HEK293 (cell line): ENCODE data around the gene RAB11FIP5.

ENCODE experiments used
- CTCF ChIA-PET: fragments of 350-600 bp; formaldehyde crosslinking; extraction: SDS; loops from one replicate; lab custom pipeline; 2021; ENCODE audit warnings: antibody characterized with exemption; lab: Yijun Ruan, JAX
- POLR2A ChIA-PET: fragments of 300-600 bp; formaldehyde crosslinking; extraction: SDS; loops from one replicate; lab custom pipeline; 2020; ENCODE audit warnings: antibody characterized with exemption, inconsistent platforms; lab: Yijun Ruan, JAX
- H3K27ac ChIP-seq: fragments of 200-500 bp; sonication (Bioruptor generic); 2 replicates; pipeline ENCODE4 v1.5.1; 2014; ENCODE audit warnings: low read depth, low read length, control low read depth, inconsistent platforms; ENCODE audit errors: extremely low read depth
- H3K36me3 ChIP-seq, 2 experiments: fragments of 200-500 bp in 1 of 2; sonication (Bioruptor generic) in 1 of 2; 1 replicate in 1 of 2; 2 replicates in 1 of 2; pipeline ENCODE4 v1.5.1; 2014 to 2017; ENCODE audit warnings: inconsistent platforms in 2 of 2, low read length in 2 of 2; ENCODE audit not compliant: control insufficient read depth in 2 of 2, insufficient read depth in 1 of 2
- H3K4me1 ChIP-seq: fragments of 200-500 bp; sonication (Bioruptor generic); 2 replicates; pipeline ENCODE4 v1.5.1; 2014; ENCODE audit warnings: mild to moderate bottlenecking, low read length, inconsistent platforms; ENCODE audit not compliant: control insufficient read depth, insufficient read depth
- H3K4me3 ChIP-seq: 2 replicates; pipeline ENCODE4 v1.5.1; 2011; ENCODE audit warnings: low read depth, mild to moderate bottlenecking, control low read depth, low read length, moderate library complexity
- H3K9me3 ChIP-seq: fragments of 200-500 bp; sonication (Bioruptor generic); 2 replicates; pipeline ENCODE4 v1.5.1; 2014; ENCODE audit warnings: low read depth, low read length, inconsistent platforms; ENCODE audit not compliant: control insufficient read depth, insufficient read depth
- BCL11A ChIP-seq: fragments of 450-650 bp; formaldehyde crosslinking; IDR thresholded peaks from 2 replicates; pipeline ENCODE4 v1.5.1; 2016; ENCODE audit warnings: low read depth, missing biosample characterization, missing genetic modification characterization
- GLIS1 ChIP-seq: fragments of 450-650 bp; formaldehyde crosslinking; IDR thresholded peaks from 2 replicates; pipeline ENCODE4 v1.5.1; 2016; ENCODE audit warnings: missing biosample characterization, missing genetic modification characterization
- GLIS2 ChIP-seq: fragments of 450-650 bp; formaldehyde crosslinking; IDR thresholded peaks from 2 replicates; pipeline ENCODE4 v1.5.1; 2016; ENCODE audit warnings: missing biosample characterization, missing genetic modification characterization
- SP3 ChIP-seq: fragments of 450-650 bp; formaldehyde crosslinking; IDR thresholded peaks from 2 replicates; pipeline ENCODE4 v1.5.1; 2016; ENCODE audit warnings: missing biosample characterization, missing genetic modification characterization
- ZEB2 ChIP-seq: fragments of 450-650 bp; formaldehyde crosslinking; IDR thresholded peaks from 2 replicates; pipeline ENCODE4 v1.5.1; 2016; ENCODE audit warnings: missing biosample characterization, missing genetic modification characterization
- ZFP69B ChIP-seq: fragments of 450-650 bp; formaldehyde crosslinking; IDR thresholded peaks from 2 replicates; pipeline ENCODE4 v1.5.1; 2016; ENCODE audit warnings: missing biosample characterization, missing genetic modification characterization
- ZNF19 ChIP-seq: fragments of 450-650 bp; formaldehyde crosslinking; IDR thresholded peaks from 2 replicates; pipeline ENCODE4; 2016; ENCODE audit warnings: missing biosample characterization, missing genetic modification characterization, low read depth
- ZNF473 ChIP-seq: fragments of 450-650 bp; formaldehyde crosslinking; IDR thresholded peaks from 2 replicates; pipeline ENCODE4 v1.5.1; 2017; ENCODE audit warnings: missing biosample characterization, missing genetic modification characterization
- ZNF48 ChIP-seq: fragments of 450-650 bp; formaldehyde crosslinking; IDR thresholded peaks from 2 replicates; pipeline ENCODE4 v1.5.1; 2016; ENCODE audit warnings: missing biosample characterization, missing genetic modification characterization
- ZNF558 ChIP-seq: fragments of 450-650 bp; formaldehyde crosslinking; IDR thresholded peaks from 2 replicates; pipeline ENCODE4 v1.5.1; 2016; ENCODE audit warnings: missing biosample characterization, missing genetic modification characterization
- ZNF596 ChIP-seq: fragments of 450-650 bp; IDR thresholded peaks from 2 replicates; pipeline ENCODE4 v1.5.0; 2018; ENCODE audit warnings: missing biosample characterization, mild to moderate bottlenecking, missing genetic modification characterization, moderate library complexity
- ZNF624 ChIP-seq: fragments of 450-650 bp; formaldehyde crosslinking; IDR thresholded peaks from 2 replicates; pipeline ENCODE4 v1.5.1; 2017; ENCODE audit warnings: missing biosample characterization, missing genetic modification characterization
- ZNF785 ChIP-seq: fragments of 450-650 bp; formaldehyde crosslinking; IDR thresholded peaks from 2 replicates; pipeline ENCODE4 v1.5.1; 2016; ENCODE audit warnings: missing biosample characterization, missing genetic modification characterization
- ZNF791 ChIP-seq: fragments of 450-650 bp; formaldehyde crosslinking; IDR thresholded peaks from 2 replicates; pipeline ENCODE4 v1.5.1; 2016; ENCODE audit warnings: missing biosample characterization, missing genetic modification characterization
- ZSCAN23 ChIP-seq: fragments of 450-650 bp; formaldehyde crosslinking; IDR thresholded peaks from 2 replicates; pipeline ENCODE4 v1.5.1; 2016; ENCODE audit warnings: missing biosample characterization, missing genetic modification characterization
- TF ChIP-seq, protein P1 (sequence below): fragments of 450-650 bp; formaldehyde crosslinking; IDR thresholded peaks from 2 replicates; pipeline ENCODE4 v1.5.1; 2017; ENCODE audit warnings: missing biosample characterization, missing genetic modification characterization
- TF ChIP-seq, protein P2 (sequence below): fragments of 450-650 bp; formaldehyde crosslinking; IDR thresholded peaks from 2 replicates; pipeline ENCODE4 v1.5.1; 2016; ENCODE audit warnings: missing biosample characterization, missing genetic modification characterization, borderline replicate concordance

Gene RAB11FIP5

DNA sequence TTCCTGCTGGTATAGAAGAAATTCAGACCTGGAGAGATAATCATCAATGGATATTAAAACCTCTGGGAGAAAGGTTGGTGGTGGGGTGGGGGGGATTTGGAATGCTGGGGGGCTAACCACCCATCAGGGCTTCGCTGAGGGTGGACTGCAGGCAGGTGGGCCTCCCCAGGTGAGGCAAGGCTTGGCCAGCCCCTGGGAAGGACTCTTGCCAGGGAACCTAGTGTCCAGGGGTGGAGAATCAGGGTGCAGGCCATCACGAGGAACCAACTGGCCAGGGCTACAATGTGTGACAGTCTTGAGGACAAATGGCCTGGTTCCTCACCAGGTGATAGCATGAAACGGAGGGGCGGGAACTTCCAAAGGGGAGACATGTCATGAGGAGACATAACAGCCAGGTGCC is 11.8 kb downstream of the RAB11FIP5 start:
- H3K4me1 ChIP-seq, result peaks cover 10% of the 10 kb centered on the region
- H3K36me3 ChIP-seq, result peaks cover 0 to 41% of the 10 kb centered on the region in 2 experiments; a peak in 1 of 3 replicates
- CTCF ChIA-PET, result no interaction called here
- TF ChIP-seq SP3 (no peak), ZNF785 (tag by site-specific recombination) (no peak), BCL11A (no peak), ZSCAN23 (tag by site-specific recombination) (no peak), ZNF558 (tag by site-specific recombination) (no peak), ZNF596 (tag by site-specific recombination) (no peak), ZFP69B (no peak), ZNF48 (tag by site-specific recombination) (no peak)
- TF ChIP-seq, protein P1, sequence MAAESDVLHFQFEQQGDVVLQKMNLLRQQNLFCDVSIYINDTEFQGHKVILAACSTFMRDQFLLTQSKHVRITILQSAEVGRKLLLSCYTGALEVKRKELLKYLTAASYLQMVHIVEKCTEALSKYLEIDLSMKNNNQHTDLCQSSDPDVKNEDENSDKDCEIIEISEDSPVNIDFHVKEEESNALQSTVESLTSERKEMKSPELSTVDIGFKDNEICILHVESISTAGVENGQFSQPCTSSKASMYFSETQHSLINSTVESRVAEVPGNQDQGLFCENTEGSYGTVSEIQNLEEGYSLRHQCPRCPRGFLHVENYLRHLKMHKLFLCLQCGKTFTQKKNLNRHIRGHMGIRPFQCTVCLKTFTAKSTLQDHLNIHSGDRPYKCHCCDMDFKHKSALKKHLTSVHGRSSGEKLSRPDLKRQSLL (tag by site-specific recombination), result no peak
- TF ChIP-seq, protein P2, sequence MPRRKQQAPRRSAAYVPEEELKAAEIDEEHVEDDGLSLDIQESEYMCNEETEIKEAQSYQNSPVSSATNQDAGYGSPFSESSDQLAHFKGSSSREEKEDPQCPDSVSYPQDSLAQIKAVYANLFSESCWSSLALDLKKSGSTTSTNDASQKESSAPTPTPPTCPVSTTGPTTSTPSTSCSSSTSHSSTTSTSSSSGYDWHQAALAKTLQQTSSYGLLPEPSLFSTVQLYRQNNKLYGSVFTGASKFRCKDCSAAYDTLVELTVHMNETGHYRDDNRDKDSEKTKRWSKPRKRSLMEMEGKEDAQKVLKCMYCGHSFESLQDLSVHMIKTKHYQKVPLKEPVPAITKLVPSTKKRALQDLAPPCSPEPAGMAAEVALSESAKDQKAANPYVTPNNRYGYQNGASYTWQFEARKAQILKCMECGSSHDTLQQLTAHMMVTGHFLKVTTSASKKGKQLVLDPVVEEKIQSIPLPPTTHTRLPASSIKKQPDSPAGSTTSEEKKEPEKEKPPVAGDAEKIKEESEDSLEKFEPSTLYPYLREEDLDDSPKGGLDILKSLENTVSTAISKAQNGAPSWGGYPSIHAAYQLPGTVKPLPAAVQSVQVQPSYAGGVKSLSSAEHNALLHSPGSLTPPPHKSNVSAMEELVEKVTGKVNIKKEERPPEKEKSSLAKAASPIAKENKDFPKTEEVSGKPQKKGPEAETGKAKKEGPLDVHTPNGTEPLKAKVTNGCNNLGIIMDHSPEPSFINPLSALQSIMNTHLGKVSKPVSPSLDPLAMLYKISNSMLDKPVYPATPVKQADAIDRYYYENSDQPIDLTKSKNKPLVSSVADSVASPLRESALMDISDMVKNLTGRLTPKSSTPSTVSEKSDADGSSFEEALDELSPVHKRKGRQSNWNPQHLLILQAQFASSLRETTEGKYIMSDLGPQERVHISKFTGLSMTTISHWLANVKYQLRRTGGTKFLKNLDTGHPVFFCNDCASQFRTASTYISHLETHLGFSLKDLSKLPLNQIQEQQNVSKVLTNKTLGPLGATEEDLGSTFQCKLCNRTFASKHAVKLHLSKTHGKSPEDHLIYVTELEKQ (tag by site-specific recombination), result no peak
- TF ChIP-seq, all 188 proteins: peak for 0
- no peak overlapping the region for H3K4me3 ChIP-seq
- POLR2A ChIA-PET, result no interaction called here
- H3K9me3 ChIP-seq, result no peaks in the 10 kb centered on the region
- no peak overlapping the region for H3K27ac ChIP-seq

DNA sequence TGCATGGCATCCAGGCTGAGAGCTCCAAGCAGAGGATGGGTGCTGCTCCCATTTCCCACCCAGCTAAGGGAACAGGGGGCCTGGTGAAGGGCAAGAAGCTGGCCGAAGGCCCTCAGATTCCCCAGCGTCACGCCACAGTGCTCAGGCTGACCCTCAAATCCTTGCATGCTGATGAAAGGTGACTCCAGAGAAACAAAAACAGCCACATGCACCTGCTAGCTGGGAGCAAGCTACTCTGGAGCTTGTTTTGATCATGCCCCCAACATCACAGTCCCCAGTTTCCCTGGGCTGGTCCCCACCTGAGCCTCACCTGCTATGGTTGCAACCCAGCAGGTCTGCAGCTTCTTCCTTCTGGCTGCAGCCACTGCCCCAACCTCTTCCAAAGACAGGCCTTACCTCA is 13.3 kb downstream of the RAB11FIP5 start:
- POLR2A ChIA-PET, result interaction anchor here (1.4 kb wide), 1 partner anchor 12 kb away, joined by 4 read pairs; no protein-coding TSS in a partner anchor
- TF ChIP-seq ZNF791 (tag by site-specific recombination) (no peak), ZNF19 (tag by site-specific recombination) (no peak), ZNF624 (no peak), GLIS2 (tag by site-specific recombination) (no peak)
- TF ChIP-seq, all 188 proteins: peak for 0
- Histone ChIP-seq H3K4me3 (no peak overlapping the region), H3K4me1 (peaks cover 10% of the 10 kb centered on the region), H3K36me3 (peaks cover 0 to 30% of the 10 kb centered on the region in 2 experiments; a peak in 1 of 3 replicates), H3K9me3 (no peaks in the 10 kb centered on the region), H3K27ac (no peak overlapping the region)
- CTCF ChIA-PET, result interaction anchor here (1.1 to 1.7 kb wide), 2 partner anchors 14 to 78 kb away, joined by 3 to 4 read pairs; no protein-coding TSS in a partner anchor

DNA sequence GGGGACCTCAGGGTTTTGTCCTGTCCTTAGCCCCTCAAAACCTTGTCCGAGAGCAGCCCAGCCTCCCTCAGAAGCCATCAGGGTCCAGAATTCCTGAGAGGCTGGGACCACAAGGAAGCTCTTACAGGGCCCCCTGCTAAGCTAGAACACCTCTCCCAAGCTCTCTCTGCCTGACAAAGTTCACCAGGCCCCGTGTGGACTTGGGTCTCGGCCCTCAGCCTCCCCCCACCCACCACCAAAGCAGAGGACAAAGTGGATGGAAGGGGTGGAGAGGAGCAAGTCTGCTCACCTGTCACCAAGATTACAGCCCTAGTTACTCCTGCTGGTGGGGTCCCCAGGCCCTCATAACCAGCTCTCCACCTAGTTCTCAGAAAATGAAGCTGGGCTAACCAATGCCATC is 16.8 kb downstream of the RAB11FIP5 start:
- Histone ChIP-seq H3K4me1 (peaks cover 4% of the 10 kb centered on the region; the same call in 1 of the 2 replicates), H3K9me3 (no peaks in the 10 kb centered on the region), H3K36me3 (peaks cover 0 to 8% of the 10 kb centered on the region in 2 experiments; a peak in 1 of 3 replicates), H3K4me3 (no peak overlapping the region), H3K27ac (no peak overlapping the region)
- ChIA-PET POLR2A (no interaction called here), CTCF (interaction anchor here (0.7 to 1.8 kb wide), 5 partner anchors 8 to 1644 kb away, joined by 3 to 8 read pairs (median 3); no protein-coding TSS in a partner anchor)
- no peak for TF ChIP-seq ZEB2 (tag by site-specific recombination)
- no peak for TF ChIP-seq ZNF473 (tag by site-specific recombination)
- TF ChIP-seq GLIS1, result peak; percentile 55
